Suprapubic skin (tissue), 3 donors: ENCODE data around the gene LEF1.

Experiments
- CTCF ChIP-seq, 2 donors: fragments of 200-600 bp in 1 of 2; fragments of 450-650 bp in 1 of 2; sonication (generic) in 1 of 2; IDR thresholded peaks; one replicate each; pipeline ENCODE4 v1.5.1; 2016 to 2019; ENCODE audit warnings: antibody characterized with exemption in 2 of 2, mild to moderate bottlenecking in 1 of 2, moderate library complexity in 1 of 2
- POLR2AphosphoS5 ChIP-seq, 3 donors: sonication (generic); formaldehyde crosslinking; IDR thresholded peaks; one replicate each; pipeline ENCODE4 v1.6.1; 2017; ENCODE audit warnings: antibody characterized with exemption in 3 of 3

GRCh38 chr4:108152980-108153379, 15.8 kb downstream of the LEF1 start:
- TF ChIP-seq CTCF (IDR thresholded peaks at IDR 0.05) (no peak), POLR2AphosphoS5 (IDR thresholded peaks at IDR 0.05) (no peak)
